ENCODE data around the gene KCNQ1OT1. TPM values are rescaled to one million over a fixed set of nuclear protein-coding genes. Genes with fewer than 3 reads are reported as not detected.

Gene KCNQ1OT1
- total RNA-seq, 1 experiment from 2014 or later: 0.57 TPM

DNA sequence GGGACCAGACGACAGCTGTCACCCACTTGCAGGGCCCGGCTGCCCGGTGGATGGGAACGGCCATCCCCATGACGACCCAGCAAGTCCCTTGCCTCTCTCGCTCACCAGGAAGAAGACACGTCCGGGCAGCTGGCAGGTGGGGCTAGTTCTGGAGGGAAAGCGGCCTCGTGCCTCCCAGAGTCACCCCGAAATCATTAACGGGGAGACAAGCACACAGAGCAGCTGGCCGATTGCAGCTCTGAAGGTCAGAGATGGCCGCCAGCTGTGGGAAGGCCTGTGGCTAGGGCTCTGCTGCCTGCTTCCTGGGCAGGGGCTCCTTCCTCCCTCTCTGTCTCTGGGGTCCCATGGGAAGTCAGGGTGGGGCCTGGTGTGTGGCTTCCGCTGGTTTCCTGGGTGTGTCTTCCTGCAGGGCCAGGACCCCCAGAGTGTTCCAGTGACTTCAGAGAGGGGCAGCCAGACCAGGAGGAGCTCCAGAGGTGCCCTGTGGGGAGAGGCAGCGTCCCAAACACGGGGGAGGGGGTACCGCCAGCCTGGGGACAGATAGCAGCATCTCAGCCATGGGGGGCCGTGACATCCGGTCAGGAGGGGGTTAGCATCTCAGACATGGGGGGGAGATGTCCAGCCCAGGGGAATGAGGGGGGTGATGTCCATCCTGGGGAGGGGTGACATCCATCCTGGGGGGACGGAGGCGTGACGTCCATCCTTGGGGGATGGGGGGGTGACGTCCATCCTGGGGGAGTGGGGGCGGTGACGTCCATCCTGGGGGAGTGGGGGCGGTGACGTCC, 140.1 kb downstream of the KCNQ1OT1 start:
- DNase-seq (ENCODE audit: low read depth): no peak

DNA sequence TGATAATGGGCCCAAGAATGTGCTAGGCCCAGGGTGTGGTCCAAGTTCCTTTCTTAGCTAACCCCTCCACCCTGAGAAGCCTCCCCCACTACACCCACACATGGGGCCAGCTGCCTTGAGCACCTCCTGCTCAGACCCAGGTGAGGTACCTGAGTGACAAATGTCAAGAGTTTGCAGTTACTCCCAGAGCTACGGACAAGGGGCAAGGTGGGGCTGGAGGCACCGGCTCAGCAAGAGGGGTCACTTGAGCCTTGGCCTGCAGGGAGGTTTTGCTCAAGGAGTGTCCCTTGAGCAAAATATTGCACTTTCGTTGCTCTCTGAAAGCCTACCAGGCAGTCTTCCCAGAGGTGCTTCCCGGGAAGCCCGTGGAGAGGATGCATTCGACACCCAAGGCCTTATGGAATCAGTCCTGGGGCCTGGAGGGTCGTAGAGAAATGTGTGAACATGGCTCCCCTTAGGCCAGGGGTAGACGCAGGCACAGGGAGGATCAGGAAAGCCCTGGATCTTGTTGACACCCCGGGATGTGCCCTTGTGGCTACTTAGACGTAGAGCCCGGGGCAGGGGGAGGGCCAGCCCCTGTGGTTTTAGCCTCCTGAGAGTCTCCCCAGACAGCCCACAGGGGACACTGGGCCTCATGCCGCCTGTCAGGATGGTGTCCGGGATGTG, 140.8 kb downstream of the KCNQ1OT1 start:
- no peak for DNase-seq (ENCODE audit: low read depth)

DNA sequence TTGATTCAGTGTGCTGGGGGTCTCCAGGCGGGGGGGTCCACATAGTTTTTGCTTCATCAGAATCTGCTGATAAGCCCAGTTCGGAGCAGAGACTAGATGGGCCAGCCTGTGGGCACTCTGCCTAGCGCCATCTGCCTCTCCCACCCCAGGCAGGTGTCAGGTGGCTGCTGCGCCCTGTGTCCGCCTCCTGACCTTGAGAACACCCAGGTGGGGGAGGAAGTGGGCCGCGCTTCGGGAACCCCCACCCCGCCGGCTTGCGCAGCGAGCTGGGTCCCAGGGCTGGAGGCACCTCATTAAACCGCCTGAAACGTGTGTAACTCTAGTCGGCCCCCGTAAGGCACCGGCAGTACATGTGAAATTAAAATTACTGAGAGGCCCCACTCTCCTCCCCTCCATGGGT, 141.4 kb downstream of the KCNQ1OT1 start:
- no peak for DNase-seq (ENCODE audit: low read depth)

Other genes starting within 250 kb of the KCNQ1OT1 start
- gene CDKN1C, start 185.8 kb upstream of the KCNQ1OT1 start, total RNA-seq (2014; rRNA removed): 0.45 and 2.5 TPM in 2 replicates
- 12.5 and 12.6 TPM in 2 replicates for gene PHLDA2, start 229.4 kb upstream of the KCNQ1OT1 start, total RNA-seq (2014; rRNA removed)